Activated CD4-positive, CD25-positive, alpha-beta regulatory T cell treated with anti-CD3 and anti-CD28 coated beads, Interleukin-2, amount 50 U/mL, for 24 hours (primary cell): Measurements from ENCODE around the gene PREX1.

Source experiments
- ATAC-seq, 2 donors: fragments of 150-1000 bp; cut with Tn5 transposase; one replicate each; pipeline ENCODE4 v1.10.0; 2021; ENCODE audit warnings: mild to moderate bottlenecking in 1 of 2, moderate library complexity in 1 of 2

Gene PREX1

GRCh38 chr20:48716541-48716940 lies 111.3 kb downstream of the PREX1 start:
- ATAC-seq, result no peak

- peak; percentile 65 to 67 for ATAC-seq
Observed at GRCh38 chr20:48716086-48716485, 111.7 kb downstream of the PREX1 start.

- no peak for ATAC-seq
Observed at GRCh38 chr20:48714764-48715163, 113.0 kb downstream of the PREX1 start.

GRCh38 chr20:48711696-48712464 lies 115.9 kb downstream of the PREX1 start:
- no peak for ATAC-seq

GRCh38 chr20:48711044-48711428 lies 116.8 kb downstream of the PREX1 start:
- ATAC-seq, result no peak

- no peak for ATAC-seq
Observed at GRCh38 chr20:48710341-48711043, 117.3 kb downstream of the PREX1 start.

GRCh38 chr20:48709744-48710143 lies 118.1 kb downstream of the PREX1 start:
- no peak for ATAC-seq

GRCh38 chr20:48709058-48709691 lies 118.6 kb downstream of the PREX1 start:
- no peak for ATAC-seq

- ATAC-seq, result no peak
Observed at GRCh38 chr20:48708630-48709029, 119.2 kb downstream of the PREX1 start.

GRCh38 chr20:48708116-48708515 lies 119.7 kb downstream of the PREX1 start:
- ATAC-seq, result no peak

GRCh38 chr20:48706710-48707365 lies 121.0 kb downstream of the PREX1 start:
- ATAC-seq, result no peak

GRCh38 chr20:48706116-48706656 lies 121.6 kb downstream of the PREX1 start:
- peak in 1 of 2 donors; percentile 58 for ATAC-seq

GRCh38 chr20:48705240-48706115 lies 122.3 kb downstream of the PREX1 start:
- ATAC-seq, result no peak

- ATAC-seq, result no peak
Observed at GRCh38 chr20:48704761-48705160, 123.0 kb downstream of the PREX1 start.

- ATAC-seq, result no peak
Observed at GRCh38 chr20:48703511-48704219, 124.1 kb downstream of the PREX1 start.

GRCh38 chr20:48703107-48703506 lies 124.7 kb downstream of the PREX1 start:
- ATAC-seq, result no peak

- no peak for ATAC-seq
Observed at GRCh38 chr20:48702455-48702913, 125.3 kb downstream of the PREX1 start.

- no peak for ATAC-seq
Observed at GRCh38 chr20:48701702-48702101, 126.1 kb downstream of the PREX1 start.

- ATAC-seq, result no peak
Observed at GRCh38 chr20:48698507-48699267, 129.1 kb downstream of the PREX1 start.

GRCh38 chr20:48697845-48698491 lies 129.8 kb downstream of the PREX1 start:
- peak in 1 of 2 donors; percentile 43 for ATAC-seq
